Stimulated activated CD8-positive, alpha-beta memory T cell treated with anti-CD3 and anti-CD28 coated beads, Interleukin-15, amount 100 ng/mL, for 48 hours (primary cell): Measurements from ENCODE around the gene PCDHAC1.

Experiments
- DNase-seq, 2 donors: peaks; one replicate each; pipeline ENCODE4 v3.0.0-alpha.2; 2020; ENCODE audit warnings: low read depth in 2 of 2

The PCDHAC1 gene

GRCh38 chr5:140966293-140967225, 40.5 kb downstream of the PCDHAC1 start, which contains the start of gene PCDHAC2:
PCDHAC2 (plus strand) TSS chr5:140966476; CDS start chr5:140966767, 291 bp downstream.
- no peak for DNase-seq

GRCh38 chr5:140967226-140967893, 41.3 kb downstream of the PCDHAC1 start:
- no peak for DNase-seq

- no peak for DNase-seq
Measured at GRCh38 chr5:140969880-140970279, 43.8 kb downstream of the PCDHAC1 start.

- DNase-seq, result no peak
Measured at GRCh38 chr5:140973550-140973949, 47.5 kb downstream of the PCDHAC1 start.

GRCh38 chr5:140977003-140977402, 50.9 kb downstream of the PCDHAC1 start:
- DNase-seq, result no peak

GRCh38 chr5:140978260-140978659, 52.2 kb downstream of the PCDHAC1 start:
- no peak for DNase-seq

GRCh38 chr5:140978983-140979382, 52.9 kb downstream of the PCDHAC1 start:
- DNase-seq, result no peak
